Transverse colon (tissue), 4 donors: ENCODE data around the gene SELPLG. TPM values are rescaled to one million over a fixed set of nuclear protein-coding genes. Genes with fewer than 3 reads are reported as not detected.

Experiments
- DNase-seq: peaks from one replicate; pipeline ENCODE4 v3.0.0-alpha.2; 2019
- H3K27ac ChIP-seq, 4 donors: fragments of 200-600 bp; sonication (generic); 2 replicates each; pipeline ENCODE4 v1.5.1; 2016 to 2018; ENCODE audit warnings: inconsistent platforms in 4 of 4
- H3K27me3 ChIP-seq: fragments of 200-600 bp; sonication (generic); 2 replicates; pipeline ENCODE4 v1.5.1; 2017; ENCODE audit warnings: inconsistent platforms
- H3K36me3 ChIP-seq, 4 donors: fragments of 200-600 bp; sonication (generic); 2 replicates each; pipeline ENCODE4 v1.5.1; 2017 to 2019; ENCODE audit warnings: inconsistent platforms in 4 of 4
- H3K4me1 ChIP-seq, 4 donors: fragments of 200-600 bp; sonication (generic); 2 replicates each; pipeline ENCODE4 v1.5.1; 2017 to 2020; ENCODE audit warnings: inconsistent platforms in 4 of 4
- H3K4me3 ChIP-seq, 4 donors: fragments of 200-600 bp; sonication (generic); 1 replicate in 1 of 4; 2 replicates in 3 of 4; pipeline versions ENCODE4 v1.5.1 to v1.6.1; 2017 to 2019; ENCODE audit warnings: inconsistent platforms in 4 of 4
- H3K9me3 ChIP-seq, 2 donors: fragments of 200-600 bp; sonication (generic); 2 replicates each; pipeline ENCODE4 v1.5.1; 2017 to 2019; ENCODE audit warnings: inconsistent platforms in 2 of 2
- EP300 ChIP-seq: sonication (generic); formaldehyde crosslinking; IDR thresholded peaks from one replicate; pipeline ENCODE4 v1.6.1; 2017; ENCODE audit warnings: antibody characterized with exemption, low read depth
- POLR2A ChIP-seq: fragments of 450-650 bp; IDR thresholded peaks from one replicate; pipeline ENCODE4 v1.6.1; 2016; ENCODE audit warnings: antibody characterized with exemption, mild to moderate bottlenecking, moderate library complexity
- POLR2AphosphoS5 ChIP-seq, 3 donors: sonication (generic); formaldehyde crosslinking; IDR thresholded peaks; one replicate each; pipeline ENCODE4 v1.6.1; 2016; ENCODE audit warnings: antibody characterized with exemption in 3 of 3
- WGBS, 2 donors: methylation state at CpG; one replicate each; pipeline ENCODE4 v1.1.5; 2018; ENCODE audit warnings: low coverage in 1 of 2; 5-methylcytosine and 5-hydroxymethylcytosine counted together
- in situ Hi-C, 4 donors: fragments of 200-750 bp; cut with MboI; loops; one replicate each; pipeline versions ENCODE4 v1.15.0 to v1.15.1; 2017; ENCODE audit warnings: low sequenced_read_pairs in 3 of 4, low pct_ligation_motif_present in 1 of 4, low pct_unique_long_range_greater_than_20kb in 1 of 4
- intact Hi-C: fragments of 100-400 bp; cut with DNase I; formaldehyde crosslinking; loops from one replicate; pipeline ENCODE4 v1.15.1; 2023; ENCODE audit warnings: low total_unique reads
- total RNA-seq, 4 donors: library from RNA; depleted of rRNA; stranded (reverse); fragments of >200 nt; gene quantifications; one replicate each; pipeline ENCODE4 v1.1.0, GENCODE V29; 2016
- TF ChIP-seq, protein P1 (sequence below), 5 experiments: fragments of 200-600 bp in 3 of 5; fragments of 450-650 bp in 2 of 5; sonication (generic) in 3 of 5; IDR thresholded peaks; 1 replicate in 2 of 5; 2 replicates in 3 of 5; pipeline ENCODE4 v1.5.1; 2016 to 2017; ENCODE audit warnings: antibody characterized with exemption in 5 of 5, inconsistent platforms in 3 of 5, mild to moderate bottlenecking in 2 of 5, moderate library complexity in 1 of 5

The SELPLG gene
- total RNA-seq, 4 donors from 2014 or later = 1.6 to 9.4 (median 3.6) TPM

DNA sequence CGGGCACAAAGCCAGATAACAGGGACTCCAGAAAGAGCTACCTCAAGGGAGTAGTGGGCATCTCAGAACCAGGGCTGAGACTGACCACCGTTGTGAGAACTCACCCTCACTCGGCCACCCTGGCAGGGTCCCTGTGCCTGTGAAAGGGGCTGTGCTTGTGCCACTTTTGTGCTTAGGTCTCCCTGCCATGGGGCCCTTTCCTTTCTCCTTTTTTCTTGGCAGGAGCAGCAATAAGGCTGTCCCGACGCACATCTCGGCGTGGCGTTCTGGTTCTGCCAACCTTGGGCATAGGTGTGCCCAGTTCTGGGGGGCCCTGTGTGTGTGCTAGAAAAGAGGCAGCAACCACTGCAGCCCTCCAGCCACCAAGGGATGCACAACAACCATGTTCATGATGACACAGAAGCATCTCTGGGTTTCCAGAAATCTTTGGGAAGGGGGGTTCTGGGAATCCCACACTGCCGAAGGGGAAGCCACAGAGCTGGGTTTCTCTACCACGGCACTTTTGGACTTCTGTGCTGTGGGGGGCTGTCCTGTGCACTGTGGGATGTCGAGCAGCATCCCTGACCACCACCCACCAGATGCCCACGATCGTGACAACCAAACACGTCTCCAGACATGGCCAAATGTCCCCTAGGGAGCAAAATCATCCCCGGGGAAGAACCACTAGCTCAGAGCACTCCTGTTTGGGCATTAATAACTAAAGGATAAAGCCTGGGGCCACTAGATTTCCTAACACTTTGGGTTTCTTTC lies 22.7 kb downstream of the SELPLG start:
- peaks cover 0 to 4% (median 0%) of the 10 kb centered on the region in 4 donors for H3K4me1 ChIP-seq
- no peaks in the 10 kb centered on the region for H3K9me3 ChIP-seq
- in situ Hi-C loops = loop anchor here in 2 of 4 donors (5.0 to 10.0 kb wide), 2 partner anchors 39 to 46 kb away; partner anchors contain the start of genes ISCU (in 1 of the 2) and SART3 (in 1 of the 2)
- DNase-seq = no peak
- H3K27me3 ChIP-seq = no peaks in the 10 kb centered on the region
- WGBS, 2 donors = 83 to 100% methylated on average over 1 to 15 of the region's 15 CpGs
- intact Hi-C loops = loop anchor here (10.0 kb wide), 1 partner anchor 344 kb away; no protein-coding TSS in a partner anchor
- TF ChIP-seq, protein P1, sequence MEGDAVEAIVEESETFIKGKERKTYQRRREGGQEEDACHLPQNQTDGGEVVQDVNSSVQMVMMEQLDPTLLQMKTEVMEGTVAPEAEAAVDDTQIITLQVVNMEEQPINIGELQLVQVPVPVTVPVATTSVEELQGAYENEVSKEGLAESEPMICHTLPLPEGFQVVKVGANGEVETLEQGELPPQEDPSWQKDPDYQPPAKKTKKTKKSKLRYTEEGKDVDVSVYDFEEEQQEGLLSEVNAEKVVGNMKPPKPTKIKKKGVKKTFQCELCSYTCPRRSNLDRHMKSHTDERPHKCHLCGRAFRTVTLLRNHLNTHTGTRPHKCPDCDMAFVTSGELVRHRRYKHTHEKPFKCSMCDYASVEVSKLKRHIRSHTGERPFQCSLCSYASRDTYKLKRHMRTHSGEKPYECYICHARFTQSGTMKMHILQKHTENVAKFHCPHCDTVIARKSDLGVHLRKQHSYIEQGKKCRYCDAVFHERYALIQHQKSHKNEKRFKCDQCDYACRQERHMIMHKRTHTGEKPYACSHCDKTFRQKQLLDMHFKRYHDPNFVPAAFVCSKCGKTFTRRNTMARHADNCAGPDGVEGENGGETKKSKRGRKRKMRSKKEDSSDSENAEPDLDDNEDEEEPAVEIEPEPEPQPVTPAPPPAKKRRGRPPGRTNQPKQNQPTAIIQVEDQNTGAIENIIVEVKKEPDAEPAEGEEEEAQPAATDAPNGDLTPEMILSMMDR (IDR thresholded peaks at IDR 0.05) = no peak
- TF ChIP-seq POLR2A = no peak
- TF ChIP-seq POLR2AphosphoS5 (IDR thresholded peaks at IDR 0.05) = no peak
- TF ChIP-seq EP300 = no peak
- H3K27ac ChIP-seq = peak overlapping the region in 1 of 4 donors; percentile 36
- H3K4me3 ChIP-seq = no peak overlapping the region
- no peaks in the 10 kb centered on the region for H3K36me3 ChIP-seq

GRCh38 chr12:108610336-108610815 lies 23.3 kb downstream of the SELPLG start:
- H3K4me3 ChIP-seq = no peak overlapping the region
- no peaks in the 10 kb centered on the region for H3K36me3 ChIP-seq
- H3K9me3 ChIP-seq = no peaks in the 10 kb centered on the region
- peaks cover 0 to 4% (median 0%) of the 10 kb centered on the region in 4 donors for H3K4me1 ChIP-seq
- in situ Hi-C loops (loop anchor here in 2 of 4 donors (5.0 to 10.0 kb wide), 2 partner anchors 38 to 46 kb away; partner anchors contain the start of genes ISCU (in 1 of the 2) and SART3 (in 1 of the 2)), intact Hi-C loops (loop anchor here (10.0 kb wide), 1 partner anchor 344 kb away; no protein-coding TSS in a partner anchor)
- WGBS, 2 donors = 92 to 100% methylated on average over 1 to 8 of the region's 8 CpGs
- peak overlapping the region in 3 of 4 donors; percentile 36 to 42 (median 38) for H3K27ac ChIP-seq
- H3K27me3 ChIP-seq = no peaks in the 10 kb centered on the region
- DNase-seq = no peak
- TF ChIP-seq POLR2A (no peak), POLR2AphosphoS5 (IDR thresholded peaks at IDR 0.05) (no peak), EP300 (no peak)
- TF ChIP-seq, protein P1 (IDR thresholded peaks at IDR 0.05) = no peak

DNA sequence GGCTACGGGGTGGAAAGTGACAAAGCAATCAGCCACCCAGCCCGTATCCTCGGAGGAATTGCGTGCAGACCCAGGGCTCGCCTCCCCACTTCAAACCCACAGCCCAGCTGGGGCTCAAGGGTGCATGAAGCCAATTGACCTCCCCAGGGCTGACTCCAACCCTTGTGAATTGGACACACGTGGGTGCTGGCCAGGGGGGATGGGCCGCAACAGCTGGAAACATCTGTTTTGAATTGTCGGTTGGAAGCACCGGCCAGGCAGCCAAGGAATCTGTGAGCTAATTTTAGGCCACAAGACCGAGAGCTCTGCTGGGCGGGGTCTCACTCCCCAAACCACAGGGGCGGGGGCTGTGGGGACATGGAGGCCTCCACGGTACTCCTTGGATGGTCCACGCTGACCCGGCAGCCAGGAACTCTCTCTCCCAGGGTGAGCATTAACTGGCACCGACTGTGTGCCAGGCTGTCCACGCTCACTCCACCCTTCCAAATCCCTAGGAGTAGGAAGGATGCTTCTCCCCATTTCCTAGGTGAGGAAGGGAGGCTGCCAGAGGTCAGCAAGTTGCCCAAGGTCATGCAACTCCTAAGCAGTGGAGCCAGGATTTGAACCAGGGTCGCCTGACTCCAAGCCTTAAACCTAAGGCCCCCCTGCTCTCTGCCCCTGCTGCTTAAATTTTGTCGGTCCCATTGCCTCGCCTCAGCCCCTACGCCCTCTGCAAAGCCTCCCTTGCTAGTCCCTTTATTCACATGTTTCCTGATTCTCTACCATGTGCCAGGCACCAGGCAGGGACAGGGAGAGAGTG lies 24.0 kb downstream of the SELPLG start:
- peak; percentile 50 to 85 (median 82) for TF ChIP-seq POLR2AphosphoS5 (IDR thresholded peaks at IDR 0.05)
- TF ChIP-seq POLR2A = no peak
- H3K36me3 ChIP-seq = no peaks in the 10 kb centered on the region
- H3K4me3 ChIP-seq = no peak overlapping the region
- H3K9me3 ChIP-seq = no peaks in the 10 kb centered on the region
- H3K4me1 ChIP-seq = peaks cover 0 to 4% (median 0%) of the 10 kb centered on the region in 4 donors
- no peaks in the 10 kb centered on the region for H3K27me3 ChIP-seq
- 58% methylated on average over 21 of the region's 21 CpGs; no CpG with 5 or more reads in 1 of the 2 donors for WGBS, 2 donors
- in situ Hi-C loops = loop anchor here in 2 of 4 donors (5.0 to 10.0 kb wide), 2 partner anchors 37 to 45 kb away; partner anchors contain the start of genes ISCU (in 1 of the 2) and SART3 (in 1 of the 2)
- intact Hi-C loops = loop anchor here (10.0 kb wide), 1 partner anchor 345 kb away; no protein-coding TSS in a partner anchor
- peak; percentile 67 for DNase-seq
- peak overlapping the region in 3 of 4 donors; percentile 36 to 42 (median 38) for H3K27ac ChIP-seq

- DNase-seq = no peak
- TF ChIP-seq POLR2A (no peak), POLR2AphosphoS5 (IDR thresholded peaks at IDR 0.05) (no peak), EP300 (no peak)
- no peaks in the 10 kb centered on the region for H3K9me3 ChIP-seq
- no peak overlapping the region for H3K27ac ChIP-seq
- peaks cover 0 to 4% (median 0%) of the 10 kb centered on the region in 4 donors for H3K4me1 ChIP-seq
- WGBS, 2 donors = 80 to 81% methylated on average over 1 to 5 of the region's 5 CpGs
- no peak overlapping the region for H3K4me3 ChIP-seq
- no peaks in the 10 kb centered on the region for H3K27me3 ChIP-seq
- intact Hi-C loops = no loop called here
- no peaks in the 10 kb centered on the region for H3K36me3 ChIP-seq
- in situ Hi-C loops = no loop called here
Measured at GRCh38 chr12:108608616-108609015, 25.1 kb downstream of the SELPLG start.
